ENCODE measurements around the gene CERKL.

Gene CERKL

DNA sequence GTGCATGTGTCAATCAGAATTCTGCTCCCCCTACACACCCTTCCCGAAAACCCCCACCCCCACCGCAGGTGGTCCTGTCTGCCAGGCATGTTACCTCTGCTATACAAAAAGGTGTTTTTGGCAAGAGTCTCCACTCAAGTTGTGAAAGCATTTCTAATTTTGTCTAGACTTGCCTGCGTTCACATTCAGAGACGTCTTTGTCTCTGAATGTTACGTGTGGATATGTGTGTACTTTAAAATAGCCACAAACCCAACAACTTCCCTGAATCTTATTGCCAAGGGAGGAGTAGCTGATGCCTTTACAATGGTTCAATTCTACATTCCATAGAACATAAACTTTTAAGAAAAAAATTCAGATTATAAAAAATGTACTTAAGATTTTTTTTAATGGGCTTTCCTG is 133.1 kb downstream of the CERKL start:
- Histone ChIP-seq H3K36me3 (ENCODE audit: control insufficient read depth, insufficient read depth, low read length) (no peaks in the 10 kb centered on the region), H3K79me2 (no peaks in the 10 kb centered on the region), H3K4me2 (ENCODE audit: low read length) (no peak overlapping the region), H2AFZ (no peak overlapping the region), H3K4me3 (ENCODE audit: low read depth, low read length) (no peak overlapping the region), H3K4me1 (no peaks in the 10 kb centered on the region), H3K9me3 (ENCODE audit: control insufficient read depth, low read length) (no peaks in the 10 kb centered on the region), H3K9ac (no peak overlapping the region), H3K27ac (no peak overlapping the region), H3K27me3 (ENCODE audit: control insufficient read depth, insufficient read depth, low read length) (no peaks in the 10 kb centered on the region)
- TF ChIP-seq, protein P1, sequence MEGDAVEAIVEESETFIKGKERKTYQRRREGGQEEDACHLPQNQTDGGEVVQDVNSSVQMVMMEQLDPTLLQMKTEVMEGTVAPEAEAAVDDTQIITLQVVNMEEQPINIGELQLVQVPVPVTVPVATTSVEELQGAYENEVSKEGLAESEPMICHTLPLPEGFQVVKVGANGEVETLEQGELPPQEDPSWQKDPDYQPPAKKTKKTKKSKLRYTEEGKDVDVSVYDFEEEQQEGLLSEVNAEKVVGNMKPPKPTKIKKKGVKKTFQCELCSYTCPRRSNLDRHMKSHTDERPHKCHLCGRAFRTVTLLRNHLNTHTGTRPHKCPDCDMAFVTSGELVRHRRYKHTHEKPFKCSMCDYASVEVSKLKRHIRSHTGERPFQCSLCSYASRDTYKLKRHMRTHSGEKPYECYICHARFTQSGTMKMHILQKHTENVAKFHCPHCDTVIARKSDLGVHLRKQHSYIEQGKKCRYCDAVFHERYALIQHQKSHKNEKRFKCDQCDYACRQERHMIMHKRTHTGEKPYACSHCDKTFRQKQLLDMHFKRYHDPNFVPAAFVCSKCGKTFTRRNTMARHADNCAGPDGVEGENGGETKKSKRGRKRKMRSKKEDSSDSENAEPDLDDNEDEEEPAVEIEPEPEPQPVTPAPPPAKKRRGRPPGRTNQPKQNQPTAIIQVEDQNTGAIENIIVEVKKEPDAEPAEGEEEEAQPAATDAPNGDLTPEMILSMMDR (IDR thresholded peaks at IDR 0.05) = no peak

DNA sequence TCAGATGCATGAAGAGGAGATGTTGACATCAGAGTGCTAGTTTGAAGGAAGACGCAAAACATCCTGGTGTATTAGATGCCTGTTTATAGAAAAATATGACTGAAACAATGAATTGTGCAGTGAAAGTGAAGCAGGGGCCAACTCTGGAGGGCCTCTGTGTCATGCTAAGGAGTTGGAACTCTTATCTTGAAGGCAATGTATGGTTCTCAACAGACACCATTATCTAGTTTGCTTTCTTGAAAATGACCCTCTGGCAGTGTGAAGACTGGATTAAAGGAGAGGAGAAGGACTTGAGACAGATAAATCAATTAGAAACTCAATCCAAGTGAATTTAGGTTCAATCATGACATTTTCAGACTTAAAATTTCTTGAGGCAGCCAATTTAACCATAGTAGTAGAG is 136.7 kb downstream of the CERKL start:
- no peaks in the 10 kb centered on the region for H3K79me2 ChIP-seq
- no peak overlapping the region for H3K27ac ChIP-seq

DNA sequence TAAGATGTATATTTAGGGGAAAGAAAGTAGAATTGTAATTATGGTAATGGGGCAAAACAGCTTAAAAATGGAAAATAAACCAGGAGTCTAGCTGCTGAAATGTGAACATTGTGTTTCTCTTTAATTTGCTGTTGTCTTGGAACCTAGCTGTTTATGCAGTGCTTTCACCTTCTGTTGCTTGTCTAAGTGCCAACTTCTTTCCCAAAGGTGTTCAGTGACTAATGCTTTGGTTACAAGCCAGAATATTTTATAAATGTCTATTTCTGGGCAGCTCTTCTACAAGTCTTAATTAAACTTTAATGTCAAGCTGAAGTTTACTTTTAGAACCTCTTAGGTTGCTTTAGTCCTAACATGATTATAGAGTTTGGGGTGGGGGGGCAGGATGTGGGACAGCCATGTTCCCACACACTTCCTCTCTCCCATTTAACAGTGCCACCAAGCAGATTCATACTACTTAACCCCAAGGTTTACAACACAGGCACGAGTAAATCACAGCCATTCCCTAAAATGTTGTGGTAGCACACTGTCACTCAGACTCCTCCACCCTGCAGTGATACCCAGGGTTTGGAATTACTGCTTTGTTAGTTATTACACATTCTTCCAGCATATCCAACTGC is 139.1 kb downstream of the CERKL start:
- Histone ChIP-seq H3K9me3 (ENCODE audit: control insufficient read depth, low read length) (no peaks in the 10 kb centered on the region), H3K4me3 (ENCODE audit: low read depth, low read length) (no peak overlapping the region), H3K36me3 (ENCODE audit: control insufficient read depth, insufficient read depth, low read length) (no peaks in the 10 kb centered on the region), H3K4me1 (no peaks in the 10 kb centered on the region), H3K27me3 (ENCODE audit: control insufficient read depth, insufficient read depth, low read length) (no peaks in the 10 kb centered on the region), H3K4me2 (ENCODE audit: low read length) (no peak overlapping the region), H2AFZ (no peak overlapping the region), H3K9ac (no peak overlapping the region), H3K27ac (no peak overlapping the region), H3K79me2 (no peaks in the 10 kb centered on the region)
- TF ChIP-seq, protein P1 (IDR thresholded peaks at IDR 0.05) = no peak

More for the DNA sequence above, 136.7 kb downstream of the CERKL start:
- no peaks in the 10 kb centered on the region for H3K4me1 ChIP-seq
- no peak overlapping the region for H3K4me2 ChIP-seq (ENCODE audit: low read length)
- no peak overlapping the region for H3K9ac ChIP-seq
- no peak overlapping the region for H3K4me3 ChIP-seq (ENCODE audit: low read depth, low read length)
- no peaks in the 10 kb centered on the region for H3K9me3 ChIP-seq (ENCODE audit: control insufficient read depth, low read length)
- no peak overlapping the region for H2AFZ ChIP-seq
- H3K27me3 ChIP-seq (ENCODE audit: control insufficient read depth, insufficient read depth, low read length) = no peaks in the 10 kb centered on the region
- TF ChIP-seq, protein P1 (IDR thresholded peaks at IDR 0.05) = no peak
- H3K36me3 ChIP-seq (ENCODE audit: control insufficient read depth, insufficient read depth, low read length) = no peaks in the 10 kb centered on the region

DNA sequence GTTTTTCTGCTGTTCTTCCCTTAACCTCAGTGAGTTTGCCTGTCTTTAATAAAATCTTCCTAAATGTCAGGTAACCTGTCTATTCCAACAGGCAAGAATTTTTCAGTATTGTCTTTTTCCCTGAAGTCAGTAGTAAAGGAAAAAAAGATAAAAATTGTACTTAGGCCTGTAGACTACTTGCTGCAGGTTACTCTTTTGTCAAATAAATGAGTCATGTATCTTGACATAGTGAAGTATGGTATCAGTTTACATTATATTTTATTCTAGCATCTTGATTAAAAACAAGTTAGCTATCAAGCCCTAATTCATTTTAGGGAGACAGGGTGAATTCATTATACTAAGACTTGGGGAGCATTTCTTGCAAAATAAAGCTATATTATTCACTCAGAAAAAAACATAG is 139.9 kb downstream of the CERKL start:
- H3K9me3 ChIP-seq (ENCODE audit: control insufficient read depth, low read length) = no peaks in the 10 kb centered on the region
- no peak overlapping the region for H2AFZ ChIP-seq
- TF ChIP-seq, protein P1 (IDR thresholded peaks at IDR 0.05) = no peak
- no peak overlapping the region for H3K27ac ChIP-seq
- no peaks in the 10 kb centered on the region for H3K4me1 ChIP-seq
- no peak overlapping the region for H3K4me3 ChIP-seq (ENCODE audit: low read depth, low read length)
- H3K4me2 ChIP-seq (ENCODE audit: low read length) = no peak overlapping the region
- no peak overlapping the region for H3K9ac ChIP-seq
- H3K79me2 ChIP-seq = no peaks in the 10 kb centered on the region
- H3K36me3 ChIP-seq (ENCODE audit: control insufficient read depth, insufficient read depth, low read length) = no peaks in the 10 kb centered on the region
- H3K27me3 ChIP-seq (ENCODE audit: control insufficient read depth, insufficient read depth, low read length) = no peaks in the 10 kb centered on the region

DNA sequence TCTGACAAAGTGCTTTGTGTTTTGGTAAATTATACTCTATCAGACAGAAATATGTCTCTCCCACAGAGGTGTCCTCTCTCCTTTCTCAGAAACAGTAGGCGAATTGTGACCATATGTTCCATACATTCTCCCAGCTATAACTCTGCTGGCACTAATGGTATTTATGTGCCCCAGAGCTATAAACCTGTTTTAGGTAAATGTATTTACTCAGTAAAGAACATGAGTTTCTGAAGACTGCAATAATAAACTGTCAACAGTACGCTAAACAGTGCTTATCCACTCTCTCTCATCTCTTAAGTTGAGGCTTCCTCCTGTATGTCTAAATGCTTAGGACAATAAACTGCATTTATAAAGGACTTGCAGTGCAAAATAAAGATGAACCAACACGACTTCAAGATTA is 141.2 kb downstream of the CERKL start:
- no peaks in the 10 kb centered on the region for H3K27me3 ChIP-seq (ENCODE audit: control insufficient read depth, insufficient read depth, low read length)
- no peak overlapping the region for H3K27ac ChIP-seq
- no peaks in the 10 kb centered on the region for H3K9me3 ChIP-seq (ENCODE audit: control insufficient read depth, low read length)
- H3K4me3 ChIP-seq (ENCODE audit: low read depth, low read length) = no peak overlapping the region
- H3K4me1 ChIP-seq = no peaks in the 10 kb centered on the region
- no peaks in the 10 kb centered on the region for H3K79me2 ChIP-seq
- H3K4me2 ChIP-seq (ENCODE audit: low read length) = no peak overlapping the region
- H3K9ac ChIP-seq = no peak overlapping the region
- TF ChIP-seq, protein P1 (IDR thresholded peaks at IDR 0.05) = no peak
- no peak overlapping the region for H2AFZ ChIP-seq
- no peaks in the 10 kb centered on the region for H3K36me3 ChIP-seq (ENCODE audit: control insufficient read depth, insufficient read depth, low read length)
